Spleen (tissue), 7 donors: ENCODE measurements around the gene CYTH4.
"Not testable (repeated sequence)": the region's sequence is repeated elsewhere in the genome, so short reads cannot be mapped to it uniquely, and the experiment has no call there.

ENCODE experiments used
- CTCF ChIP-seq, 11 experiments: fragments of 200-600 bp in 7 of 11; fragments of 450-650 bp in 4 of 11; sonication (generic) in 4 of 11; IDR thresholded peaks in 8 of 11; conservative IDR thresholded peaks in 3 of 11; 1 replicate in 7 of 11; 2 replicates in 4 of 11; pipeline versions ENCODE4 v1.4.0 to v1.8.0; 2016 to 2021; ENCODE audit warnings: antibody characterized with exemption in 11 of 11, inconsistent platforms in 4 of 11, mild to moderate bottlenecking in 1 of 11
- POLR2A ChIP-seq, 3 donors: fragments of 450-650 bp; IDR thresholded peaks; one replicate each; pipeline ENCODE4 v1.5.1; 2017; ENCODE audit warnings: antibody characterized with exemption in 3 of 3, mild to moderate bottlenecking in 1 of 3
- POLR2AphosphoS5 ChIP-seq, 3 donors: sonication (generic); formaldehyde crosslinking; IDR thresholded peaks; one replicate each; pipeline ENCODE4 v1.5.1; 2017; ENCODE audit warnings: antibody characterized with exemption in 3 of 3
- donor health status: DM: no; HTN: no; CAD: no; lungs with moderate emphysema.
- donor health status: DM: no; HTN: no; CAD: no.
- donor health status: DM: no; HTN: no; CAD: no.

GRCh38 chr22:37233371-37233750 lies 48.9 kb upstream of the CYTH4 start:
- not testable (repeated sequence) for TF ChIP-seq CTCF (IDR thresholded peaks at IDR 0.05 in 8 of 11, conservative IDR thresholded peaks at IDR 0.05 in 3 of 11); POLR2A (IDR thresholded peaks at IDR 0.05); POLR2AphosphoS5 (IDR thresholded peaks at IDR 0.05)
